ENCODE results near the gene ATP1A3. TPM values are rescaled to one million over a fixed set of nuclear protein-coding genes. Genes with fewer than 3 reads are reported as not detected.
A peak's percentile ranks its signal among the peaks of the same experiment; 100 is the strongest.

ATP1A3 gene
- total RNA-seq, 1 donor, result 5.4 TPM

DNA sequence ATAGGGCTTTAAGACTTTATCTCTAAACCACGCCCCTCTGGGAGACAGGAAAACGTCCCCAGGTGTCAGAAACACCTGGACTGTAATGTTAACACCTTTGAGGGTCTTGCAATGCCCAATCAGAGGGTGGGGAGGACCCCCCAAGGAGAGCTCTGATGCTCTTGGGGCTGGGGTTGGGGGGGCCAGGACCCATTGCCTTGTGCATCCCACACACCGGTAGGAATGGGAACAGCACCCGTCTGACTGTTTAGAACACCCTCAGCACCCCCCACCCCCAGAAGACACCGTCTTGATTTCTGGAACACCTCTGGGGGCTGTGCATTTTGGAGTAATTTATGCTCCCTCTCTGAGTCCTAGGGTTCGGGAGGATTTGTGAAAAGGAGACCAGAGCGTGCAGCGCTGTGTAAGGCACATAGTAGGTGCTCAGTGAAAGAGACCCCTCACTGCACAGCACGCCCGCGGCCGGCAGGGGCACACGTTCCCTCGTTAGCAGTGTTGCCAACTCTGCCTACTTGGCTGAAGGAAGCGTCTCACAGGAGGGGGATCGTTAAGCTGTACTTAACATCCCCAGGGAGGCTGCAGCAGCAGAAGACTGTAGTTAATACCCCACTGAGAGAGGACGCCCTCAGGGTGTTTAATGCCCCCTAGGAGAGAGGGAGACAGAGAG lies 63.0 kb downstream of the ATP1A3 start:
- DNase-seq (ENCODE audit: low read depth in 2 of 3, low spot score in 2 of 3), result peak in 1 of 3 donors; percentile 47

DNA sequence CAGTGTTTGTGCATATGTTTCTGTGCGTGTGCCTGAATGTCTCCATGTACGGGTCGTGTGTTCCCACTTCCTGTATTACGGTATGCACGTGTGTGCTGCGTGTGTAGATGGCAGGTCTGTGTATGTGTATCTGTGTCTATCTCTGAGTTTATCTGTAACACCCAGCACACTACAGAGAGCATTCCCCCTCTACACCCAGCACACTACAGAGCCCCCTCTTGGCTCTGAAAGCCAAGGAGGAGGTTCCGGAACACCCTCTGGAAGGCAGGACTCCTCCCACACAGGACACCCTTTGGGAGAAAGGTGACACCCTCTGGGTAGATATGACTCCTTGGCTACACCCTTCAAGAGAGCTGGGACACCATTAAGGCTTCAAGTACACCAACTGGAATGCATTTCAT lies 63.7 kb downstream of the ATP1A3 start:
- DNase-seq (ENCODE audit: low read depth in 2 of 3, low spot score in 2 of 3), result no peak

DNA sequence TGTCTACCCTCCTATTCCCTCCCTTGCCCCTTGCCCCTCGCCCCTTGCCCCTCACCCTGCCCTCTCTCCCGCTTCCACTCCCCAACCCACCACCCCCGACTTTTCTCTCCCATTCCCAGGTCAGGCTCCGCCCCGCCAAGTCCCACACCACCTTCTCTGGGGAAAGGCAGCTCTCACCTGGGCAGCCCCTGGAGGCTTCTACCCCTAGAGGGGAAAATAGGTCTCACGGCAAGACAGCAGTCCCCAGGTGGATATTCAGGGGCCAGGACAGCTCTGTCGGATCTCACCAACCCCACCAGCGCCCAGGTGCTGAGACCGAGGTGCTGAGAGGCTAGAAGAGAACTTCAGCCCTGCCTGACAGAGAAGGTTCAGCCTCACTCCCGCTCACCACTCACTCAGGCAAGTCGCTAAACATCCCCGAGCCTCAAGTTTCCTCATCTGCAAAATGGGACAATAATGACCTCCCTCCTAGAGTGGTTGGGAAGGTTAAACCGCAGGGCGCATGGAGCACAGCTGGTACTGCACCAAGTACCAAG lies 64.4 kb downstream of the ATP1A3 start:
- DNase-seq (ENCODE audit: low read depth in 2 of 3, low spot score in 2 of 3), result no peak

DNA sequence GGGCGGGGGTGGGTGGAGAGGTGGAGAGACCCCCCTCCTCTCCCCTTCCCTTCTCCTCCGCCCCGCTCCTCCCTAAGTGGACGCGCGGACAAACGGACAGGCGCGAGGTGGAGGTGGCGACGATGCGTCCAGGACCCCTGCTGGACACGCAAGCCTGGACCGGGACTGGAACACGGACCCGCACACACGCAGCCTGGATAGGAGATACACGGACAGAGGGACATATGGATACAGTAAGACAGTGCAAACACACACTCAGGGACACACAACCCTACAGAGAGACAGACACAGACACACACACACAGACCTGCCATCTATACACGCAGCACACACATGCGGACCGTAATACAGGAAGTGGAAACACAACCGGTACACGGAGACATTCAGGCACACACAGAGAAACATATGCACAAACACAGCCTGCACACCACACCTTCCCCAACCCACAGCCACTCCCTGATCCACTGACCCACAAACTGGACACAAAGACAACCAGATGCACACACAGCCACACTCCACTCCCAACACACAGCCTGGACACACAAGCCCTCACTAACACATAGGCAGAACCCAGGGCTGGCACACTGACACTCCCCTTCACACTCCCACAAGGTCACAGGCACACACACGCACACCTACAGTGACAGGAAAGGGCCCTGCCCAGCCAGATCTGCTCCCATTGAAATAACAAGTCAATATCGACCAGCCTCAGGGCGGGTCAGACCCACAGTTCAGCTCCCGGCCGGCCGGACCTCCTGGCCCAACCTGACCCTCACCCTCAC lies 65.1 kb downstream of the ATP1A3 start:
- DNase-seq (ENCODE audit: low read depth in 2 of 3, low spot score in 2 of 3), result peak in 1 of 3 donors; percentile 49

DNA sequence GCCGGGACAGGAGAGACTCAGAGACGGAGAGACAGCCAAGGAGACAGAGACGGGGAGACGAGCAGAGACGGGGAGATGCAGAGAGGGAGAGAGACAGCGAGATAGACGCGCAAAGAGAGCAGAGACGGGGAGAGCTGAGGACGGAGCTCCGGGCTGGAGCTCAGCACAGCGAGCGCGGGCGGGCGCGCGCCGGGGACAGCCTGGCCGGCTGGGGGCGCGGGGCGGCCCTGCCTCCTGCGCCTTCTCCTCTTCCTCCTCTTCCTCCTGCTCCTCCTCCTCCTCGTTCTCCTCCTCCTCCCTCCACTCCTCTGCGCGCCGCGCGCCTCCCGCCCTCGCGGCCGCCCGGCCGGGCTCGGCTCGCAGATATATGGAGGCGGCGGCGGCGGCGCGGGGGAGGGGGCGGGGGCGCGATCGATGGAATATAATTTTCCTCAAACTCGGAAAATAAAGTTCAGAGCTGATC lies 65.8 kb downstream of the ATP1A3 start, which contains the start of gene ERFL:
Gene ERFL, minus strand, starts transcription at position 229 of the 463 bp plus-strand sequence. CDS start 15,530 bp downstream, outside the sequence.
- DNase-seq (ENCODE audit: low read depth in 2 of 3, low spot score in 2 of 3), result no peak

DNA sequence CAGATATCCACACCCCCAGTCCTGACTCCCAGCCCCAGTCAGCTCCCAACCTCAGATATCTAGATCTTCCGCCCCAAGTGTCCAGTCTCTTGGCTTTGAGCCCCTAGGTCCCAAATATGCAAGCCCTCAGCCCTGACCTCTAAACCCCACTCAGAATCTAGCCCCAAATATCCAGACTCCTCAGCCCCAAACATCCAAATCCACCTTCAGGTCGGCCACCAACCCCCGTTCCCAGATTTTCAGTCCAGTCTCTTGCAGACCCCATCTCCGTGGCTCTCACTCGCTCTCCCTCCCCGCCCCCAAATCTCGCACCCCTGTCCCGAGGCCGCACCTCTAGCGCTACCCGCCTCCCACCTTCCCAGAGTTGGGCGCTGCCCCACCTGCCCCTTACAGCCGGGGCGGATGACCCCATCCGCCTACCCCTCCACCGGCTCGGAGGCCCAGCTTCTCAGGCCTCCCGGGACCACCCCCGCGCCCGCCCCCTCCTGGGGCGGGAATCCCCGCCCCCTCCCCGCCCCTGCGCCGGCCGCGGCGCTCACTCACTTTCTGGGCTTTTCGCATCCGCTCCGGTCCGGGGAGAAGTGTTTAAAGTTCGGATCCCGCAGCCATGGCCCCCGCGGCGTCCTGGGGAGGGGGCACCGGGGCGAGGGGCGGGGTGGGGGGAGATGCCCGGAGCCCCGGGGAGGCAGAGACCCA lies 66.4 kb downstream of the ATP1A3 start:
- no peak for DNase-seq (ENCODE audit: low read depth in 2 of 3, low spot score in 2 of 3)

DNA sequence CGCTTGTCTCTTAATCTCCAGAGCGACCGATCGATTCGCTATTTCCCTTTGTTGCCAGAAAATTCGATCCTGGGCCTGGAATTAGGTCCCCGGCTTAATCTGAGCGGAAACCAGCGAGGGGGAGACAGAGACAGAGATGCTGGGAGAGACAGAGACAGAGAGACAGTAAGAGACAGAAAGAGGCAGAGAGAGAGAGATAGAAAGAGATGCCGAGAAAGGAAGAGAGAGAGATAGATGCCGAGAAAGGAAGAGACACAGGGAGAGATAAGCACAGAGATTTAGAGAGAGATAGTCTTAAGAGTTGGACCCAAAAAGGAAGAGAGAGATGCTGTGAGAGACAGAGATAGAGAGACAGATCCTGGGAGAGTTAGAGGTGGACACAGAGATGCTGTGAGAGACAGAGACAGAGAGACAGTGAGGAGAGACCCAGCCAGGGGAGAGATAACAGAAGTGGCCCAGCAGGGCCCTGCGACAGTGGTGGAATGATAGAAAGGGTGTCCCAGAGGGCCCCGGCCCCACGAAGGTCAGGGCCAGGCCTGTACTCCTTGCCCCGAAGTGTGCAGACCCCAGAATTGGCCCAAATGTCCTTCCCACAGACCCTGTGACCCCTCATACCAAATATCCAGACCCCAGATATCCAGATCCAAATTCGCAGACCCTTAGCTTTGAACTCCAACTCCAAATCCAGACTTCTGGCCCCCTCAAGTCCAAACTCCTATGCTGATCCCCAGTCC lies 67.1 kb downstream of the ATP1A3 start:
- DNase-seq (ENCODE audit: low read depth in 2 of 3, low spot score in 2 of 3), result no peak

DNA sequence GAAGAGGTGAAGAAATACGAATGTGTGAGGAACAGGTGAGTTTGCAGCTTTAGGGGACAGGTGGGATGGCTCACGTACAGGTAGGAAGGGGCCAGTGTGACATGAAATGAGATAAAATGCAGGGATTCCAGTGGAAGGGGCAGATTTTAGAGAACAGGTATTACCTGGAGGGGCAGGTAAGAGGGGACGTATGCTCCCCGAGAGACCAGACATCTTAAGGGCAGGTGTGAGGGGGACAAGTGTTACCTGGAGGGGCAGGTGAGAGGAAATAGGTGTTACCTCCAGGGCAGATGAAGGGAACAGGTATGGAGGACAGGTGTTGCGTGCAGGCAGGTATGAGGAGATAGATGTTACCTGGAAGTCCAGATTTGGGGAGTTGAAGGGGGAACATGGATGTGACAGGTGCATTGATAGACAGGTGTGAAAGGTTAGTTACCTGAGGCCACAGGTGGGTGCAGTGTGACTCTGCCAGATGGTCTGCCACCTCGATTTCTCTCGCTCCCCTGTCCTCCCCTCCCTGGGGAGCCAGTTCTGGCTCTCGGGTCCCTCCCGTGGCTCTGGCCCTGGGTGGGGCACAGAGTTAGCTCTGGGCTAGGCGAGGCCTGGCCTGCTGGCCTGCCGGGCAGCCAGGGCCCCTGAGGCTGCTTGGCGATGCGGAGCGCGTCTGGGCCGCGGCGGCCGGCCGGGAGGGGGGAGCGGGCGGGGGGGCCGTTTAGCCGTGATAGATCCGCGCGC lies 67.8 kb downstream of the ATP1A3 start:
- no peak for DNase-seq (ENCODE audit: low read depth in 2 of 3, low spot score in 2 of 3)

DNA sequence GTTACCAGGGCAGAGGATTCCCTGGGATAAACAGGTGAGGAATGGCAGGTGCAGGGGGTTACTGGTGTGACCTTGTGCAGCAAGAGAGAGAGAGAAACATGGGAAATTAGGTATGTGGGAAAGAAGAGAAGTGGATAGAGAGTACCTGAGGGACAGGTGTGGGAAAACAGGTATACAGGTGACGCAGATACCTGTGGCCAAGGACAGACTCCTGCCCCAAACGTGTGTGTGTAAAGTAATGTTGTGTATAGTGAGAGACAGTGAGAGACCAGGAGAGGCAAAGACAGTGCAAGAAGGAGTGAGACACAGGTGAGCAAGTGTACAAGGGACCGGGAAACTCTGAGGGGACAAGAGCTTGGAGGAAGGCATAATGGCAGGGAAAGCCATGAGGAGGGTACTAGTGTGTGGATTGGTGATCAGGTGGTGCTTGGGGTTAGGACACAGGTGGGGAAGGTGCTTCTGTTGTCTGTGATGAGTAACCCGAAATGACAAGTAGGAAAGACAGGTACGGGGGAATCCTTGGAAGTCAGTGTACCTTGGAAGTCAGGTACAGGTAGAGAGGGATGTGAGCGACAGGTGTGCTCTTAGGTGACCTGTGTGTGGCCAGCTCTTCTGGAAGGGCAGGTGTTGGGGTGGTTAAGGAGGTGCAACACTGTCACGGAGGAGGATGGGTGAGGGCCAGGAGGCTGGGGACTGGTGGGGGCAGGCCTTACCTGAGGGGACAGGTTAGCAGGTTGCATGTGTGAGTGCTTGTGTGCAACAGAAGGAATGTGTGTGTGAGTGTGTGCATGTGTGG lies 68.6 kb downstream of the ATP1A3 start:
- no peak for DNase-seq (ENCODE audit: low read depth in 2 of 3, low spot score in 2 of 3)

DNA sequence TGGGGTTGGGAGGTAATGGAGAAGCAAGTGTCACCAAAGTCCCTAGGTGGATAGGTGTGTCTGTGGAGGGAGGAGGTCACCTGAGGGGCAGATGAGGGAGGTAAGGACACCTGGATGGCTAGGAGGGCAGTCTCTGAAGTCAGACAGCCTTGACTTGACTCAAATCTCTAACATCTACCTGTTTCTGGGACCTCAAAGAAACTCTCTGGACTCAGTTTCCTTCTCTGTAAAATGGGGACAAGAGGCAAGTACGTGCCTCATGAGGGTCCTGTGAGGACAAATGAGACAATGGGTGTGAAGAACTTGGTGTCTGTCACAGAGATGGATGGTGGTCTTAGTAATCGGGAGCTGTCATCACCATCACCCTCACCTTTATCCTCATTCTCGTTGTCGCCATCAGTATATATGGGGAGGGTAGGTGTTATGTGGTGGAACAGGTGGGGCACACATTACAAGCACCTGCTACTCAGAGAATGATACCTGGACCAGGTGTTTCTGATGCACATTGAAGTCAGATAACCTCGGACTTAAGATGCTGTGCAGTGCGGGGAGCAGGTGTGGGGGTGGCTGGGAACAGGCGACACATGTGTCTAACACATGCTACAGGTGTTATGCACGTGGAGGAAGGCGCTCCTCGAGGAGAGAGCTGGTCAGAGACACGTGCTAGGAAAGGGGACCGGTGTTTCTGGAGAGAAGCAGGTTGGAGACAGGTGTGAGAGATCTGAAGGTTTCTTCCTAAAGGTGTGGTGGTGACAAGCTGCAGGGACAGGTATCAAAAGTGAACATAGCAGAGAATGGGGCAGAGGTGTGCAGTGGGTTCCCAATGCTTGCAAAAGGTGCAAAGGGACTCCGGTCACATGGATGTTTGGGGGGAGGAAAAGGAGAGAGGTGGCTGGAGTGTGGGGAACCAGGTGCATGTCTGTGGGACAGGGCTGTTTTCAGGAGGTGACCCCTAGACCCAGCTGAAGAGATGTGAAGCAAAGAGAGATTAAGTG lies 69.6 kb downstream of the ATP1A3 start:
- DNase-seq (ENCODE audit: low read depth in 2 of 3, low spot score in 2 of 3), result no peak

DNA sequence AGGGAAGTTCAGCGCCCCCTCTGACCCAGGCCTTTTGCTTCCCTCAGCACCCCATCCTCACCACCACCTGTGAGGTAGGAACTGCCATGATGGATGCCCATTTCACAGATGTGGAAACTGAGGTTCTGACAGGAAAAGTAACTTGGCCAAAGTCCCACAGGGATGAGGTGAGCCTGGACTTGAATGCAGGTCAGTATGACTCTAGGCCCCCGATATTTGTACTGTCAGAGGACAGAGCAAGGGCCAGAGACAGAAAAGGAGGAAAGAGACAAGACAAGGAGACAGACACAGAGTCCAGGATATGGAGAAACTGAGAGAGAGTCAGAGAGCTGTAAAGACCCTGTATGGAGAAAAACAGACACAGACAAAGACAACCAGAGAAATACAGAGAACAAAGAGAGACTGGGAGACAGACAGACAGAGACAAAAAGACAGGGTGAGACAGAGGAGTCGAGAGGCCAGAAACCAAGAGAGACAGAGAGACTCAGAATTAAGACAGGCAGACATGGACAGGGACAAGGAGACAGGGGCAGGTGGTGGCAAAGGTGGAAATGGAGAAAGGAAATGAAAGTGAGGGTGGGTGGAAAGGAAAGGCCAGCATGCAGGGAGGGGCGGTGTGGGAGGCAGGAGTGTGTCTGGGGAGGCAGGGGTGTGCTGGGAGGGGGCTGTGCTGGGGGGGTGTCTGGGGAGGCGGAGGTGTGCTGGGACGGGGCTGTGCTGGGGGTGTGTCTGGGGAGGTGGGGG lies 70.8 kb downstream of the ATP1A3 start:
- DNase-seq (ENCODE audit: low read depth in 2 of 3, low spot score in 2 of 3), result no peak

DNA sequence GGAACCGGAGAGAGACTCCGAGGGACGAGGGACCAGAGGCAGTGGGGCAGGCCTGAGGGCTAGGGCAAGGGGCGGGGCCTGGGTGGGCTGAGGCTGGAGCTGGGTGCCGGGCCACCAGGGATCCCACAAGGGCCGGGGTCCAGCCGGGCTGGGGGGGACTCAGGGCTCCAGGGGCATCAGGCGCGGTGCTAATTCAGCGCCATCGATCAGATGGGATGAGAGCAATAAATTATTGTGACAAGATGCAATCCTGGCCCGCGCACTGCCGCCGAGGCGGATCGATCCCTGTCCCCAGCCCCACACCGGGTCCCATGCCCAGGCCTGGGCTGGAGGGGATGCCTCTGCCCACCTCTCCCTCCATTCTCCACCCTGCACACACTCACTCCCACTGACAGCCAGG lies 71.4 kb downstream of the ATP1A3 start:
- DNase-seq (ENCODE audit: low read depth in 2 of 3, low spot score in 2 of 3), result no peak

DNA sequence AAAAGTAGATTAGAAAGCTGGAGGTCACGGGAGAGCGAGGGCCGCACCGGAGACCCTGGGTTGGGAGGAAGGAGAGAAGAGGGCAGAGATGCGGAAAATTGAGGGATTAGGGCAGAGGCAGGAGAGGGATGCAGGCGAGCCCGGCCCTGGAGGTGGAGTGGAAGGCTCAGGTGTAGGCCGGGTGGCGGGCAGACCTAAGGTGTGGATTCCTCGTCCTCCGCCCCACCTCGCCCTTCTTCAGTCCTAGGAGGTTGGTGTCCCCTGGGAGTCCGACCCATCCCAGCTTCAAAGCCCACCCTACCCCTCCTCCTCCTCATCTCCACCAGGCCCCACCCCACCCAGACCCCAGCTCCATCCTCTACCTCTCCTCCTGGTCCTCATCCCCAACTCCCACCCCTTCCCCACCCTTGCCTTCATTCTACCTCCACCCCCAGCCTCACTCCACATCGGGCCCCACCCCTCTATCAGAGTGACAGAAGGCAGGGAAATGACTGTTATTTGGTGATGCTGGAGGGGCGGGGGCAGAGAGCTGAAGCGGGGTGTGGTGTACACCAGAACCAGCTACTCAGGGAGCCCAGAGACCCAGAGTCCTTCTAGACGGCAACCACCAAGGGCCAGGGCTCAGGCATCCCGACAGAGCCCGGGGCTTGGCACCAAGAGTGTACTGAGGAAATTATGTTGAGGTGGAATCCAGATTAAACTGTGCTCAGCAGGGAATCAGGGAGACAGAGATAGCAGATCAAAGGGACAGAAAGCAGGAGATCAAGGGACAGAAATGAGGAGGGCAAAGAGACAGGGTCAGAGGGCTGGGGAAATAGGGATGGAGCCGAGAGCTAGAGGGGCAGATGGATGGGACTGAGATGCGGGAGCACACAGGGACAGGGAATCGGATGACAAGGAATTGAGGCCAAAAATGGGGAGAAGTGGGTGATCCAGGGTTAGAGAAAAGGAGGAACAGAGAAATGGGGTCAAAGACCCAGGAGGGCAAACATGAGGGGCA lies 72.2 kb downstream of the ATP1A3 start:
- DNase-seq (ENCODE audit: low read depth in 2 of 3, low spot score in 2 of 3), result no peak

DNA sequence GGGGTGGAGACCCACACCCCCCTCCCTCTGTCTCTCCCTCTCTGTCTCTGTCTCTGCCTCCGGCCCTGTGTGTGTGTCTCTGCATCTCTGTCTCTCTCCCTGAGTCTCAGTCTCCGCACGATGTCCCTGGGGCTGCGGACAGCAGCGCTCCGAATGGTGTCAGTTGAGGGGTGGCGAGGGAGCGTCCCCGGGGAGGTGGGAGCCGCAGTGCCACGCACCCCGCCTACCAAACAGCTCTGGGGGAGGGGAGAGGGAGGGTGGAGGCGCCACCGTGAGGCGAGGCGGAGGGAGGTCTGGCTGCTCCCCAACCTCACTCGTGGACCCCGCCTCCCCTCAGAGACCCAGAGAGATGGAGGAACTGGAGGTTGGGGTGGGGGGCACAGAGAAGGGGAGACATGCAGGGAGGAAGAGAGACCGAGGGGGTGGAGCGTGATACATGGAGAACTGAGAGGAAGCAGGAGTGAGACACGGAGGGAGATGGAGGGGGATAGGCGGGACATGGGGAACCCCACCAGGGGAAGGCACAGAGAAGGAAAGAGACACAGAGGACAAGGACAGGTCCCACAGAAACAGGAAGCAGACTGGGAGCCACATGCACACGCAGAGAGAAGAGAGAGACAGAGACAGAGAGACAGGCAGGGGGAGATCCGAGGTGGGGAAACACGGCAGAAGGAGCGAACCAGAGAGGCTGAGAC lies 73.0 kb downstream of the ATP1A3 start:
- peak in 1 of 3 donors; percentile 52 for DNase-seq (ENCODE audit: low read depth in 2 of 3, low spot score in 2 of 3)

Data from hematopoietic multipotent progenitor cell (in vitro differentiated cells).